ENCODE measurements around the gene LSAMP.

The LSAMP gene

GRCh38 chr3:116440196-116440595, 5.1 kb downstream of the LSAMP start:
- DNase-seq (ENCODE audit: insufficient read length, low spot score) (no peak), FAIRE-seq (no peak)
- no peak for TF ChIP-seq SPI1 (IDR thresholded peaks at IDR 0.05; ENCODE audit: low read depth, low read length)
- TF ChIP-seq POLR2A (IDR thresholded peaks at IDR 0.05; ENCODE audit: low read depth, low read length): no peak
- TF ChIP-seq PAX5 (IDR thresholded peaks at IDR 0.05; ENCODE audit: insufficient read depth, low read length, severe bottlenecking): no peak
- no peak for TF ChIP-seq TAF1 (IDR thresholded peaks at IDR 0.05; ENCODE audit: low read depth, low read length)
- TF ChIP-seq POLR2AphosphoS5 (IDR thresholded peaks at IDR 0.05; ENCODE audit: low read depth, low read length): no peak
- TF ChIP-seq POU2F2 (IDR thresholded peaks at IDR 0.05; ENCODE audit: low read depth, low read length): no peak

- no peak for FAIRE-seq
- no peak for TF ChIP-seq POLR2AphosphoS5 (IDR thresholded peaks at IDR 0.05; ENCODE audit: low read depth, low read length)
- no peak for TF ChIP-seq PAX5 (IDR thresholded peaks at IDR 0.05; ENCODE audit: insufficient read depth, low read length, severe bottlenecking)
- no peak for TF ChIP-seq POLR2A (IDR thresholded peaks at IDR 0.05; ENCODE audit: low read depth, low read length)
- DNase-seq (ENCODE audit: insufficient read length, low spot score): no peak
Measured at GRCh38 chr3:116433552-116433951, 11.7 kb downstream of the LSAMP start.

GRCh38 chr3:116432795-116433194, 12.5 kb downstream of the LSAMP start:
- TF ChIP-seq POU2F2 (IDR thresholded peaks at IDR 0.05; ENCODE audit: low read depth, low read length) (no peak), POLR2A (IDR thresholded peaks at IDR 0.05; ENCODE audit: low read depth, low read length) (no peak), PAX5 (IDR thresholded peaks at IDR 0.05; ENCODE audit: insufficient read depth, low read length, severe bottlenecking) (no peak), SPI1 (IDR thresholded peaks at IDR 0.05; ENCODE audit: low read depth, low read length) (no peak), TAF1 (IDR thresholded peaks at IDR 0.05; ENCODE audit: low read depth, low read length) (no peak), POLR2AphosphoS5 (IDR thresholded peaks at IDR 0.05; ENCODE audit: low read depth, low read length) (no peak)
- no peak for FAIRE-seq
- no peak for DNase-seq (ENCODE audit: insufficient read length, low spot score)

GRCh38 chr3:116429479-116430269, 15.6 kb downstream of the LSAMP start:
- no peak for DNase-seq (ENCODE audit: insufficient read length, low spot score)
- FAIRE-seq: no peak
- no peak for TF ChIP-seq TAF1 (IDR thresholded peaks at IDR 0.05; ENCODE audit: low read depth, low read length)
- TF ChIP-seq SPI1 (IDR thresholded peaks at IDR 0.05; ENCODE audit: low read depth, low read length): no peak
- no peak for TF ChIP-seq POLR2AphosphoS5 (IDR thresholded peaks at IDR 0.05; ENCODE audit: low read depth, low read length)

GRCh38 chr3:116426036-116426435, 19.3 kb downstream of the LSAMP start:
- FAIRE-seq (no peak), DNase-seq (ENCODE audit: insufficient read length, low spot score) (no peak)
- TF ChIP-seq PAX5 (IDR thresholded peaks at IDR 0.05; ENCODE audit: insufficient read depth, low read length, severe bottlenecking): no peak
- no peak for TF ChIP-seq TAF1 (IDR thresholded peaks at IDR 0.05; ENCODE audit: low read depth, low read length)
- no peak for TF ChIP-seq POLR2AphosphoS5 (IDR thresholded peaks at IDR 0.05; ENCODE audit: low read depth, low read length)
- no peak for TF ChIP-seq POLR2A (IDR thresholded peaks at IDR 0.05; ENCODE audit: low read depth, low read length)
- no peak for TF ChIP-seq POU2F2 (IDR thresholded peaks at IDR 0.05; ENCODE audit: low read depth, low read length)
- no peak for TF ChIP-seq SPI1 (IDR thresholded peaks at IDR 0.05; ENCODE audit: low read depth, low read length)

- no peak for TF ChIP-seq SPI1 (IDR thresholded peaks at IDR 0.05; ENCODE audit: low read depth, low read length)
- no peak for TF ChIP-seq TAF1 (IDR thresholded peaks at IDR 0.05; ENCODE audit: low read depth, low read length)
- TF ChIP-seq POLR2AphosphoS5 (IDR thresholded peaks at IDR 0.05; ENCODE audit: low read depth, low read length): no peak
- no peak for TF ChIP-seq PAX5 (IDR thresholded peaks at IDR 0.05; ENCODE audit: insufficient read depth, low read length, severe bottlenecking)
- TF ChIP-seq POLR2A (IDR thresholded peaks at IDR 0.05; ENCODE audit: low read depth, low read length): no peak
- TF ChIP-seq POU2F2 (IDR thresholded peaks at IDR 0.05; ENCODE audit: low read depth, low read length): no peak
- FAIRE-seq: no peak
- DNase-seq (ENCODE audit: insufficient read length, low spot score): no peak
Measured at GRCh38 chr3:116425126-116425525, 20.2 kb downstream of the LSAMP start.

- no peak for FAIRE-seq
- no peak for DNase-seq (ENCODE audit: insufficient read length, low spot score)
- TF ChIP-seq SPI1 (IDR thresholded peaks at IDR 0.05; ENCODE audit: low read depth, low read length) (no peak), PAX5 (IDR thresholded peaks at IDR 0.05; ENCODE audit: insufficient read depth, low read length, severe bottlenecking) (no peak), POLR2A (IDR thresholded peaks at IDR 0.05; ENCODE audit: low read depth, low read length) (no peak), POLR2AphosphoS5 (IDR thresholded peaks at IDR 0.05; ENCODE audit: low read depth, low read length) (no peak), TAF1 (IDR thresholded peaks at IDR 0.05; ENCODE audit: low read depth, low read length) (no peak), POU2F2 (IDR thresholded peaks at IDR 0.05; ENCODE audit: low read depth, low read length) (no peak)
Measured at GRCh38 chr3:116423945-116424344, 21.3 kb downstream of the LSAMP start.

GRCh38 chr3:116423374-116423773, 21.9 kb downstream of the LSAMP start:
- TF ChIP-seq TAF1 (IDR thresholded peaks at IDR 0.05; ENCODE audit: low read depth, low read length): no peak
- FAIRE-seq (no peak), DNase-seq (ENCODE audit: insufficient read length, low spot score) (no peak)

- FAIRE-seq: no peak
Measured at GRCh38 chr3:116417151-116417550, 28.1 kb downstream of the LSAMP start.

GRCh38 chr3:116413319-116413718, 32.0 kb downstream of the LSAMP start:
- FAIRE-seq: no peak
- no peak for DNase-seq (ENCODE audit: insufficient read length, low spot score)
- TF ChIP-seq PAX5 (IDR thresholded peaks at IDR 0.05; ENCODE audit: insufficient read depth, low read length, severe bottlenecking) (no peak), SPI1 (IDR thresholded peaks at IDR 0.05; ENCODE audit: low read depth, low read length) (no peak), POLR2A (IDR thresholded peaks at IDR 0.05; ENCODE audit: low read depth, low read length) (no peak), POU2F2 (IDR thresholded peaks at IDR 0.05; ENCODE audit: low read depth, low read length) (no peak), TAF1 (IDR thresholded peaks at IDR 0.05; ENCODE audit: low read depth, low read length) (no peak), POLR2AphosphoS5 (IDR thresholded peaks at IDR 0.05; ENCODE audit: low read depth, low read length) (no peak)

More at GRCh38 chr3:116417151-116417550, 28.1 kb downstream of the LSAMP start:
- DNase-seq (ENCODE audit: insufficient read length, low spot score): no peak
- TF ChIP-seq PAX5 (IDR thresholded peaks at IDR 0.05; ENCODE audit: insufficient read depth, low read length, severe bottlenecking): no peak
- TF ChIP-seq SPI1 (IDR thresholded peaks at IDR 0.05; ENCODE audit: low read depth, low read length): 0 out of 2 replicates have a peak, but pooled peaks have one; percentile 16
- no peak for TF ChIP-seq POLR2AphosphoS5 (IDR thresholded peaks at IDR 0.05; ENCODE audit: low read depth, low read length)
- TF ChIP-seq POLR2A (IDR thresholded peaks at IDR 0.05; ENCODE audit: low read depth, low read length): no peak

Measured in GM12891 (cell line).